HCT116 (cell line): ENCODE results near the gene STAC2. TPM values are rescaled to one million over a fixed set of nuclear protein-coding genes. Genes with fewer than 3 reads are reported as not detected.

ENCODE experiments used
- ATAC-seq: fragments of 200-7000 bp; cut with Tn5 transposase; 2 replicates; pipeline ENCODE4 v1.9.1; 2020; ENCODE audit warnings: mild to moderate bottlenecking, moderate library complexity
- BruUV-seq: library from RNA; stranded (reverse); fragments of 400-500 nt; replicated peaks from 2 replicates; lab custom pipeline; 2021; lab: Mats Ljungman, UMichigan
- CTCF ChIA-PET: fragments of 300-600 bp; sonication (Branson Sonifier 250); formaldehyde crosslinking; loops from one replicate; lab custom pipeline; 2021; ENCODE audit warnings: antibody characterized with exemption; lab: Charles Lee
- POLR2A ChIA-PET: fragments of 300-600, 350-600 bp; sonication (Branson Sonifier 250); formaldehyde crosslinking; loops from one replicate; lab custom pipeline; 2021; ENCODE audit warnings: antibody characterized with exemption; lab: Charles Lee
- RAD21 ChIA-PET, 2 experiments: fragments of 300-600 bp; sonication (Branson Sonifier 250); formaldehyde crosslinking; loops; one replicate each; lab custom pipeline; 2023; ENCODE audit warnings: low total read pairs in 2 of 2; ENCODE audit not compliant: uncharacterized antibody in 2 of 2, unreplicated experiment in 2 of 2, low non-redundant PET in 1 of 2; lab: Charles Lee
- DNase-seq: peaks from one replicate; pipeline ENCODE4 v3.0.0-alpha.2; 2010; ENCODE audit warnings: low read depth, low spot score
- H2AFZ ChIP-seq: fragments of 200-600 bp; shearing (Covaris generic), sonication (generic); 2 replicates; pipeline ENCODE4 v1.6.1; 2017; ENCODE audit warnings: low read depth, mixed run types, mixed read lengths, antibody characterized with exemption, low read length; ENCODE audit not compliant: poor library complexity, severe bottlenecking
- H3K27ac ChIP-seq: 2 replicates; pipeline ENCODE4 v1.5.1; 2012; ENCODE audit warnings: low read depth, low read length
- H3K27me3 ChIP-seq: fragments of 200-600 bp; sonication (generic); 2 replicates; pipeline ENCODE4 v1.6.1; 2016; ENCODE audit warnings: mixed run types, low read length, mixed read lengths; ENCODE audit not compliant: insufficient read depth
- H3K36me3 ChIP-seq, 2 experiments: fragments of 200-500 bp in 1 of 2; fragments of 200-600 bp in 1 of 2; sonication (Bioruptor generic) in 1 of 2; sonication (generic) in 1 of 2; 2 replicates each; pipeline versions ENCODE4 v1.5.1 to v1.6.1; 2014 to 2016; ENCODE audit warnings: low read length in 2 of 2, inconsistent platforms in 1 of 2, mixed read lengths in 1 of 2, mixed run types in 1 of 2; ENCODE audit not compliant: insufficient read depth in 2 of 2, control insufficient read depth in 1 of 2
- H3K4me1 ChIP-seq, 2 experiments: fragments of 200-600 bp in 1 of 2; sonication (generic) in 1 of 2; 2 replicates each; pipeline versions ENCODE4 v1.5.1 to v1.6.1; 2012 to 2017; ENCODE audit warnings: low read length in 2 of 2, inconsistent platforms in 1 of 2, mild to moderate bottlenecking in 1 of 2, mixed read lengths in 1 of 2, mixed run types in 1 of 2, moderate library complexity in 1 of 2; ENCODE audit not compliant: insufficient read depth in 2 of 2, control insufficient read depth in 1 of 2
- H3K4me2 ChIP-seq: fragments of 200-600 bp; sonication (generic); 2 replicates; pipeline ENCODE4 v1.6.1; 2017; ENCODE audit warnings: mixed run types, low read length, mixed read lengths
- H3K4me3 ChIP-seq, 2 experiments: fragments of 200-600 bp in 1 of 2; sonication (generic) in 1 of 2; replicated peaks in 1 of 2; 2 replicates each; pipeline ENCODE4 v1.5.1; 2011 to 2016; ENCODE audit warnings: low read length in 2 of 2, control low read depth in 1 of 2, low read depth in 1 of 2, mild to moderate bottlenecking in 1 of 2, mixed read lengths in 1 of 2, mixed run types in 1 of 2
- H3K79me2 ChIP-seq: fragments of 200-600 bp; sonication (generic); 2 replicates; pipeline ENCODE4 v1.6.1; 2017; ENCODE audit warnings: mild to moderate bottlenecking, mixed run types, low read length, moderate library complexity, mixed read lengths; ENCODE audit not compliant: insufficient read depth
- H3K9ac ChIP-seq: fragments of 200-600 bp; sonication (generic); 2 replicates; pipeline ENCODE4 v1.6.1; 2016; ENCODE audit warnings: low read length, mixed read lengths
- H3K9me2 ChIP-seq: fragments of 200-600 bp; sonication (generic), shearing (Covaris generic); 2 replicates; pipeline ENCODE4 v1.6.1; 2017; ENCODE audit warnings: mixed run types, mild to moderate bottlenecking, moderate library complexity; ENCODE audit not compliant: insufficient read depth
- H3K9me3 ChIP-seq, 2 experiments: fragments of 200-500 bp in 1 of 2; fragments of 200-600 bp in 1 of 2; sonication (Bioruptor generic) in 1 of 2; sonication (generic) in 1 of 2; 2 replicates each; pipeline ENCODE4 v1.6.1; 2014 to 2017; ENCODE audit warnings: low read length in 2 of 2, mixed read lengths in 2 of 2, inconsistent platforms in 1 of 2, low read depth in 1 of 2, mild to moderate bottlenecking in 1 of 2, mixed run types in 1 of 2, moderate library complexity in 1 of 2; ENCODE audit not compliant: control insufficient read depth in 1 of 2, insufficient read depth in 1 of 2
- H4K20me1 ChIP-seq: fragments of 200-600 bp; sonication (generic), shearing (Covaris generic); 2 replicates; pipeline ENCODE4 v1.6.1; 2017; ENCODE audit warnings: mixed run types, mild to moderate bottlenecking, moderate library complexity; ENCODE audit not compliant: insufficient read depth
- CBX3 ChIP-seq: IDR thresholded peaks from 2 replicates; pipeline ENCODE4 v1.6.1; 2012; ENCODE audit warnings: low read depth
- EZH2phosphoT487 ChIP-seq: fragments of 200-600 bp; IDR thresholded peaks from 2 replicates; pipeline ENCODE4 v1.6.1; 2018; ENCODE audit warnings: antibody characterized with exemption, borderline replicate concordance
- JUND ChIP-seq: IDR thresholded peaks from 2 replicates; pipeline ENCODE4 v1.6.1; 2012
- POLR2A ChIP-seq: IDR thresholded peaks from 2 replicates; pipeline ENCODE4 v1.7.0; 2011; ENCODE audit warnings: borderline replicate concordance; ENCODE audit not compliant: insufficient read depth, insufficient read length; ENCODE audit errors: extremely low read depth
- POLR2AphosphoS5 ChIP-seq: IDR thresholded peaks from 2 replicates; pipeline ENCODE4 v1.6.1; 2011; ENCODE audit warnings: mild to moderate bottlenecking, low read depth, low read length, moderate library complexity
- SRF ChIP-seq: IDR thresholded peaks from 2 replicates; pipeline ENCODE4 v1.6.1; 2012; ENCODE audit warnings: low read depth
- TCF7L2 ChIP-seq: IDR thresholded peaks from 2 replicates; pipeline ENCODE4 v1.7.0; 2011; ENCODE audit warnings: borderline replicate concordance, inconsistent platforms; ENCODE audit not compliant: insufficient read depth, insufficient read length; ENCODE audit errors: extremely low read depth
- ZFX ChIP-seq: fragments of 450-650 bp; IDR thresholded peaks from 2 replicates; pipeline ENCODE4 v1.6.1; 2017
- intact Hi-C: fragments of 100-400 bp; cut with micrococcal nuclease; formaldehyde crosslinking; loops from 2 replicates; pipeline ENCODE4 v1.10.0; 2022
- total RNA-seq: library from RNA; stranded (reverse); gene quantifications from one replicate; pipeline ENCODE4 v1.2.1, GENCODE V29; 2021; ENCODE audit not compliant: unreplicated experiment
- TF ChIP-seq, protein P1 (sequence below): IDR thresholded peaks from 2 replicates; pipeline ENCODE4 v1.6.1; 2012; ENCODE audit warnings: low read depth
- TF ChIP-seq, protein P2 (sequence below): IDR thresholded peaks from 2 replicates; pipeline ENCODE4 v1.6.1; 2011; ENCODE audit warnings: mild to moderate bottlenecking, low read length, moderate library complexity; ENCODE audit not compliant: insufficient replicate concordance; ENCODE audit errors: extremely low read depth
- TF ChIP-seq, protein P3 (sequence below): IDR thresholded peaks from 2 replicates; pipeline ENCODE4 v1.6.1; 2012

Gene STAC2
- total RNA-seq, 1 experiment from 2014 or later, result not detected

DNA sequence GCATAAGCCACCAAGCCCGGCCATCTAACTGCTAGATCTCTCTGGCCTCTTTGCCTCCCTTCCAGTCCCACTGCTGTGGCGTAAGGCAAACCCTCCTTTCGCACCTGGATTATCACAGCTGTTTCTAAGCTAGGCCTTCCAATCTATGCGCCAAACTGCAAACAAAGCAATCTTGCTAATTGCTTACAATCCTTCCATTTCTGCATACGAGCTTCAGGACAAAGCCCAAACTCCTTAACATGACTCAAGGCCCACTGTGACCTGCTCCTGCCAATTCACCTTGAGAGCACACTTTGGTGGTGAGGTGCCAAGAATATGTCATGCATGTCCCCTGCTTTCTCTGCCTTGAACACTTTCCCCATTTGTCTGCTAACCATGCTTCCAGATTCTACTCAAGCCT is 53.8 kb downstream of the STAC2 start (continued):
- TF ChIP-seq, protein P1, sequence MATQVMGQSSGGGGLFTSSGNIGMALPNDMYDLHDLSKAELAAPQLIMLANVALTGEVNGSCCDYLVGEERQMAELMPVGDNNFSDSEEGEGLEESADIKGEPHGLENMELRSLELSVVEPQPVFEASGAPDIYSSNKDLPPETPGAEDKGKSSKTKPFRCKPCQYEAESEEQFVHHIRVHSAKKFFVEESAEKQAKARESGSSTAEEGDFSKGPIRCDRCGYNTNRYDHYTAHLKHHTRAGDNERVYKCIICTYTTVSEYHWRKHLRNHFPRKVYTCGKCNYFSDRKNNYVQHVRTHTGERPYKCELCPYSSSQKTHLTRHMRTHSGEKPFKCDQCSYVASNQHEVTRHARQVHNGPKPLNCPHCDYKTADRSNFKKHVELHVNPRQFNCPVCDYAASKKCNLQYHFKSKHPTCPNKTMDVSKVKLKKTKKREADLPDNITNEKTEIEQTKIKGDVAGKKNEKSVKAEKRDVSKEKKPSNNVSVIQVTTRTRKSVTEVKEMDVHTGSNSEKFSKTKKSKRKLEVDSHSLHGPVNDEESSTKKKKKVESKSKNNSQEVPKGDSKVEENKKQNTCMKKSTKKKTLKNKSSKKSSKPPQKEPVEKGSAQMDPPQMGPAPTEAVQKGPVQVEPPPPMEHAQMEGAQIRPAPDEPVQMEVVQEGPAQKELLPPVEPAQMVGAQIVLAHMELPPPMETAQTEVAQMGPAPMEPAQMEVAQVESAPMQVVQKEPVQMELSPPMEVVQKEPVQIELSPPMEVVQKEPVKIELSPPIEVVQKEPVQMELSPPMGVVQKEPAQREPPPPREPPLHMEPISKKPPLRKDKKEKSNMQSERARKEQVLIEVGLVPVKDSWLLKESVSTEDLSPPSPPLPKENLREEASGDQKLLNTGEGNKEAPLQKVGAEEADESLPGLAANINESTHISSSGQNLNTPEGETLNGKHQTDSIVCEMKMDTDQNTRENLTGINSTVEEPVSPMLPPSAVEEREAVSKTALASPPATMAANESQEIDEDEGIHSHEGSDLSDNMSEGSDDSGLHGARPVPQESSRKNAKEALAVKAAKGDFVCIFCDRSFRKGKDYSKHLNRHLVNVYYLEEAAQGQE, result no peak
- no peak for TF ChIP-seq JUND

DNA sequence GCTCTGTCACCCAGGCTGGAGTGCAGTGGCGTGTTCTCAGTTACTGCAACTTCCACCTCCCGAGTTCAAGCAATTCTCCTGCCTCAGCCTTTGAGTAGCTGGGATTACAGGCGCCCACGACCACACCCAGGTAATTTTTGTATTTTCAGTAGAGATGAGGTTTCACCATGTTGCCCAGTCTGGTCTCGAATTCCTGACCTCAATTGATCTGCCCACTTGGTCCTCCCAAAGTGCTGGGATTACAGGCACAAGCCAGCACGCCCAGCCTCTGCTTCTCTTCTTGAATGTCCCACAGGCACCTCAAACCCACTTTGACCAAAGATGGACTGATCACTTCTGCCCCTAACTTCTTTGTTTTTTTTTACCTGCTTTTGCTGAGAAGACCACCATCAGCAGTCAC is 55.2 kb downstream of the STAC2 start:
- Histone ChIP-seq H3K27ac (no peak overlapping the region), H3K79me2 (no peaks in the 10 kb centered on the region), H4K20me1 (no peaks in the 10 kb centered on the region), H3K36me3 (peaks cover 0 to 5% of the 10 kb centered on the region in 2 experiments; a peak in 1 of 4 replicates), H3K4me1 (peaks cover 0 to 7% of the 10 kb centered on the region in 2 experiments; a peak in 1 of 4 replicates), H3K9ac (no peak overlapping the region), H3K4me2 (no peak overlapping the region), H3K27me3 (no peaks in the 10 kb centered on the region), H2AFZ (no peak overlapping the region), H3K9me3 (no peaks in the 10 kb centered on the region), H3K4me3 (no peak overlapping the region), H3K9me2 (no peaks in the 10 kb centered on the region)
- CTCF ChIA-PET, result no interaction called here
- RAD21 ChIA-PET, result no interaction called here
- no peak for DNase-seq
- TF ChIP-seq, protein P2, sequence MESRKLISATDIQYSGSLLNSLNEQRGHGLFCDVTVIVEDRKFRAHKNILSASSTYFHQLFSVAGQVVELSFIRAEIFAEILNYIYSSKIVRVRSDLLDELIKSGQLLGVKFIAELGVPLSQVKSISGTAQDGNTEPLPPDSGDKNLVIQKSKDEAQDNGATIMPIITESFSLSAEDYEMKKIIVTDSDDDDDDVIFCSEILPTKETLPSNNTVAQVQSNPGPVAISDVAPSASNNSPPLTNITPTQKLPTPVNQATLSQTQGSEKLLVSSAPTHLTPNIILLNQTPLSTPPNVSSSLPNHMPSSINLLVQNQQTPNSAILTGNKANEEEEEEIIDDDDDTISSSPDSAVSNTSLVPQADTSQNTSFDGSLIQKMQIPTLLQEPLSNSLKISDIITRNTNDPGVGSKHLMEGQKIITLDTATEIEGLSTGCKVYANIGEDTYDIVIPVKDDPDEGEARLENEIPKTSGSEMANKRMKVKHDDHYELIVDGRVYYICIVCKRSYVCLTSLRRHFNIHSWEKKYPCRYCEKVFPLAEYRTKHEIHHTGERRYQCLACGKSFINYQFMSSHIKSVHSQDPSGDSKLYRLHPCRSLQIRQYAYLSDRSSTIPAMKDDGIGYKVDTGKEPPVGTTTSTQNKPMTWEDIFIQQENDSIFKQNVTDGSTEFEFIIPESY, result no peak
- TF ChIP-seq POLR2AphosphoS5, result no peak
- TF ChIP-seq, protein P1, result no peak
- no peak for TF ChIP-seq POLR2A
- TF ChIP-seq TCF7L2, result no peak
- TF ChIP-seq JUND, result no peak
- TF ChIP-seq, protein P3, sequence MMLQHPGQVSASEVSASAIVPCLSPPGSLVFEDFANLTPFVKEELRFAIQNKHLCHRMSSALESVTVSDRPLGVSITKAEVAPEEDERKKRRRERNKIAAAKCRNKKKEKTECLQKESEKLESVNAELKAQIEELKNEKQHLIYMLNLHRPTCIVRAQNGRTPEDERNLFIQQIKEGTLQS, result no peak
- TF ChIP-seq CBX3, result no peak
- TF ChIP-seq SRF, result no peak
- TF ChIP-seq ZFX, result no peak
- no peak for TF ChIP-seq EZH2phosphoT487
- POLR2A ChIA-PET, result no interaction called here
- no TSS peak for BruUV-seq
- intact Hi-C loops, result no loop called here
- ATAC-seq, result no peak
